Adipocyte (in vitro differentiated cells): ENCODE measurements around the gene BPIFB2.

ENCODE experiments used
- DNase-seq: peaks from one replicate; pipeline ENCODE4 v3.0.0-alpha.2; 2015; ENCODE audit warnings: low read depth
- H3K27me3 ChIP-seq: replicated peaks from 2 replicates; pipeline ENCODE4 v1.7.0; 2013; ENCODE audit warnings: mild to moderate bottlenecking, low read length, moderate library complexity; ENCODE audit not compliant: control insufficient read depth, insufficient read depth
- H3K36me3 ChIP-seq: 2 replicates; pipeline ENCODE4 v1.7.0; 2013; ENCODE audit warnings: low read length, mild to moderate bottlenecking, moderate library complexity; ENCODE audit not compliant: control insufficient read depth, insufficient read depth, severe bottlenecking
- H3K4me1 ChIP-seq: 2 replicates; pipeline ENCODE4 v1.7.0; 2013; ENCODE audit warnings: mild to moderate bottlenecking, low read length, moderate library complexity; ENCODE audit not compliant: control insufficient read depth, insufficient read depth
- H3K4me3 ChIP-seq: 2 replicates; pipeline ENCODE4 v1.7.0; 2013; ENCODE audit warnings: mild to moderate bottlenecking, low read length, moderate library complexity
- H3K9ac ChIP-seq: 2 replicates; pipeline ENCODE4 v1.7.0; 2013; ENCODE audit warnings: mild to moderate bottlenecking, low read length, moderate library complexity
- H3K9me3 ChIP-seq: 2 replicates; pipeline ENCODE4 v1.7.0; 2013; ENCODE audit warnings: mild to moderate bottlenecking, low read length, moderate library complexity; ENCODE audit not compliant: control insufficient read depth

Gene BPIFB2

DNA sequence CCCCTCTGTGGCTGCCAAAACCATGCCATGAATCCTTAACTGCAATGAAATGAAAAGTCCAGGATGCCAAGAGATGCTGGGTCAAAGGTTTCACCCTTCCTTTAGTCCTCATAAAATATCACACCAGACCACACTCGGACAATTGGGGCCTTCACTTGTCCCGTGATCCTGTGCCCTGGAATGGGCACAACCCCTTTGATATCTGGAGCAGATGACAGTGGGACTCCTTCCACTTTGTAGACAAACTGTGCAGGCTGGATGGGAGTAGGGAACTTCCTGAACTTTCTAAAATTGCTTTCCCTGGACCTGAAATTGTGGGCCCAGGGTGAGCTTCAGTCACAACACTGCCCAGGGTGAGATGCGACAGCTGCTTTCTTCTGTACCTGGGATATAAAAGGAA is 14.4 kb downstream of the BPIFB2 start:
- Histone ChIP-seq H3K4me3 (no peak overlapping the region), H3K27me3 (peaks cover 71% of the 10 kb centered on the region), H3K4me1 (no peaks in the 10 kb centered on the region), H3K9ac (no peak overlapping the region), H3K36me3 (no peaks in the 10 kb centered on the region), H3K9me3 (peaks cover 7% of the 10 kb centered on the region)
- no peak for DNase-seq

DNA sequence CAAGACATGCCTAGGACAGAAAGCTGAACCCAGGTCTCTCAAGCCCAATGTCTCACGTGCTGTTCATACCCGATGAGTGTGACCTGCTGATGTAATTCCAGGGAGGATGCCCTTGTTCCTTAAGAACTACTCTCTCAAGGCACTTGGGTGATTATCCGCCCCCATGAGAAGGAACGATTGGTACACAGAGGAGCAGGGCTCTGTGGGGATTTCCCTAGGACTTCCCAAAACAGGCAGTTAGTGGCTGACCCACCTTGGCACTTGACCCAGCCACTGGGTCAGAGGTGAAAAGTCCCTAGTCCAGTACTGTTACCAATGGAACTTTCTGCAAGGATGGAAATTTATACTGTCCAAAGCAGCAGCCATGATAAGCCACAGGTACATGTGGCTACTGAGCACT is 14.8 kb downstream of the BPIFB2 start:
- H3K4me1 ChIP-seq: no peaks in the 10 kb centered on the region
- H3K9ac ChIP-seq: no peak overlapping the region
- H3K9me3 ChIP-seq: peaks cover 7% of the 10 kb centered on the region
- no peaks in the 10 kb centered on the region for H3K36me3 ChIP-seq
- DNase-seq: no peak
- peaks cover 71% of the 10 kb centered on the region for H3K27me3 ChIP-seq
- H3K4me3 ChIP-seq: no peak overlapping the region

DNA sequence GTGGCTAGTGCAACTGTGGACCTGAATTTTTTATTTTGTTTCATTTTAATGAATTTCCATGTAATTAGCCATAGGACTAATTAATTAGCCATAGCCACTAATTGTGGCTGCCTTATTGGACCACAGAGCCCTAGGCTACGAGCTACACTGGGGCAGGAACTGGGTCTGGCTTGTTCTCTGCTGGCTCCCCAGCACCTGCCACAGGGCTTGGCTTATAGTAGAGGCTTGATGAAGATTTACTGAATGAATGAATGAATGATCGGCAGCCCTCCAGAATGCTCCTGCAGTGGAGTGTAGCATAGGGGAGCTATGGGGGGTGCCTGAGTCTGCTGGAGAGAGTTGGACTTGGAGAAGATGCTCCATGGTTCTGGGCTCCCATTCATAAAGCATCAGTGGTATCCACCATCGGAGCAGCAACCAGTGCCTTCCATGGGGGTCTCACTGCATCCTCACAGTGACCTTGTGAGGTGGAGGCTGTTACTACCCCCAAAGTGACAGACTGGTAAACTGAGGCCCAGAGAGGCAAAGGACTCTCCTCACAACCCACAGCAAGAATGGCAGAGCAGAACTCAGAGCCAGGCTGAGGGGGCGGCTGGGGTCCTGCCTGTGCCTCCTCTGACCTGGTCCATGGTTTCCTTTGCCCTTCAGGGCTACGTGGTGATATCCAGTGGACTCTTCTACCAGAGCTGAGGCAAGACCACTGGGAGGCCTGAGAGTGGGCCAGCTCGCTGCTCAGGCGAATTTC is 15.4 kb downstream of the BPIFB2 start:
- peaks cover 7% of the 10 kb centered on the region for H3K9me3 ChIP-seq
- H3K9ac ChIP-seq: no peak overlapping the region
- DNase-seq: no peak
- peaks cover 71% of the 10 kb centered on the region for H3K27me3 ChIP-seq
- no peak overlapping the region for H3K4me3 ChIP-seq
- H3K36me3 ChIP-seq: no peaks in the 10 kb centered on the region
- H3K4me1 ChIP-seq: no peaks in the 10 kb centered on the region

DNA sequence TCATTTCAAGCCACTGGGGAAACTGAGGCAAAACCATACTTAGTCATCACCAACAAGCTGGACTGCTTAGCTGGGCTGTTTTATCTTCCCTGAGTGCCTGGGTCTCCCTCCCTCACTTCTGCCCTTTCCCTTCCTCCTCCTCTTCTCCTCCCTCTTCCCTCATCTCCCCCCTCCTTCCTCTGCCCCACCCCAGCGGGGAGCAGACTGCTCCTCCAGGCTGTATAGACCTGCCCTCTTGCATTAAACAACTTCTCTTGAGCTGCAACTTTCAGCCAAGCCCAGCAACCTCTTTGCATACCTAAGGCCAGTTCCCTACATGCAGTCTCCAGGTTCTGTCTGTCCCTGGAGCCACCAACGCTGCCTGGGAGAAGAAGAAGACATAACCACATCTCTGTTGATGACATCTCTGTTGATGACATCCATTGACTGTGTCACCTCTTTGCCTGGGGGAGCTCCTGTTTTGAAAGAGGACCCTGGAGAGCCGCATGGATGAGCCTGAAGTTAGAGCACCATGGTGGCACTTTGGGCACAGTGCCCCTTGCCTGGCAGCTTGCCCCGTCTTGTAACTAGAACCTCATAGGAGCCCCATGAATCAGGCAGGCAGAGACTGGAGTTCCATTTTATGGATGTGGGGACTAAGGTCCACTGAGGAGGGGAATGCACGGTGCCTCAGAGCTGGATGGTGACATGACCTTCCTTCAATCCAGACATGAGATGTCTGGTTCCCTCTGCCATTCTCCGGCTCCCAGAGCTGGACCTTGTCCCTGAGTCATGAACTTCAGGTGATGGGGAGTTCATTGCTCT is 16.1 kb downstream of the BPIFB2 start:
- Histone ChIP-seq H3K4me3 (no peak overlapping the region), H3K4me1 (no peaks in the 10 kb centered on the region), H3K27me3 (peaks cover 75% of the 10 kb centered on the region), H3K9me3 (peaks cover 7% of the 10 kb centered on the region), H3K9ac (no peak overlapping the region), H3K36me3 (no peaks in the 10 kb centered on the region)
- no peak for DNase-seq

- no peak for DNase-seq
These were observed 16.7 kb downstream of the BPIFB2 start for GRCh38 chr20:33024243-33024560.

GRCh38 chr20:33024609-33025317 is 17.3 kb downstream of the BPIFB2 start:
- peaks cover 76% of the 10 kb centered on the region for H3K27me3 ChIP-seq
- H3K9ac ChIP-seq: no peak overlapping the region
- H3K36me3 ChIP-seq: no peaks in the 10 kb centered on the region
- H3K4me3 ChIP-seq: no peak overlapping the region
- H3K4me1 ChIP-seq: no peaks in the 10 kb centered on the region
- no peak for DNase-seq
- peaks cover 7% of the 10 kb centered on the region for H3K9me3 ChIP-seq

More at GRCh38 chr20:33024243-33024560, 16.7 kb downstream of the BPIFB2 start:
- H3K27me3 ChIP-seq: peaks cover 76% of the 10 kb centered on the region
- H3K9me3 ChIP-seq: peaks cover 7% of the 10 kb centered on the region
- no peak overlapping the region for H3K4me3 ChIP-seq
- H3K9ac ChIP-seq: no peak overlapping the region
- no peaks in the 10 kb centered on the region for H3K4me1 ChIP-seq
- no peaks in the 10 kb centered on the region for H3K36me3 ChIP-seq

GRCh38 chr20:33025318-33025876 is 17.9 kb downstream of the BPIFB2 start:
- Histone ChIP-seq H3K27me3 (peaks cover 79% of the 10 kb centered on the region), H3K9ac (no peak overlapping the region)
- DNase-seq: no peak

GRCh38 chr20:33026072-33026778 is 18.7 kb downstream of the BPIFB2 start:
- Histone ChIP-seq H3K36me3 (no peaks in the 10 kb centered on the region), H3K9me3 (peaks cover 7% of the 10 kb centered on the region), H3K9ac (no peak overlapping the region), H3K4me1 (no peaks in the 10 kb centered on the region), H3K4me3 (no peak overlapping the region), H3K27me3 (peaks cover 81% of the 10 kb centered on the region)
- no peak for DNase-seq

More at GRCh38 chr20:33025318-33025876, 17.9 kb downstream of the BPIFB2 start:
- Histone ChIP-seq H3K36me3 (no peaks in the 10 kb centered on the region), H3K9me3 (peaks cover 7% of the 10 kb centered on the region), H3K4me3 (no peak overlapping the region), H3K4me1 (no peaks in the 10 kb centered on the region)

DNA sequence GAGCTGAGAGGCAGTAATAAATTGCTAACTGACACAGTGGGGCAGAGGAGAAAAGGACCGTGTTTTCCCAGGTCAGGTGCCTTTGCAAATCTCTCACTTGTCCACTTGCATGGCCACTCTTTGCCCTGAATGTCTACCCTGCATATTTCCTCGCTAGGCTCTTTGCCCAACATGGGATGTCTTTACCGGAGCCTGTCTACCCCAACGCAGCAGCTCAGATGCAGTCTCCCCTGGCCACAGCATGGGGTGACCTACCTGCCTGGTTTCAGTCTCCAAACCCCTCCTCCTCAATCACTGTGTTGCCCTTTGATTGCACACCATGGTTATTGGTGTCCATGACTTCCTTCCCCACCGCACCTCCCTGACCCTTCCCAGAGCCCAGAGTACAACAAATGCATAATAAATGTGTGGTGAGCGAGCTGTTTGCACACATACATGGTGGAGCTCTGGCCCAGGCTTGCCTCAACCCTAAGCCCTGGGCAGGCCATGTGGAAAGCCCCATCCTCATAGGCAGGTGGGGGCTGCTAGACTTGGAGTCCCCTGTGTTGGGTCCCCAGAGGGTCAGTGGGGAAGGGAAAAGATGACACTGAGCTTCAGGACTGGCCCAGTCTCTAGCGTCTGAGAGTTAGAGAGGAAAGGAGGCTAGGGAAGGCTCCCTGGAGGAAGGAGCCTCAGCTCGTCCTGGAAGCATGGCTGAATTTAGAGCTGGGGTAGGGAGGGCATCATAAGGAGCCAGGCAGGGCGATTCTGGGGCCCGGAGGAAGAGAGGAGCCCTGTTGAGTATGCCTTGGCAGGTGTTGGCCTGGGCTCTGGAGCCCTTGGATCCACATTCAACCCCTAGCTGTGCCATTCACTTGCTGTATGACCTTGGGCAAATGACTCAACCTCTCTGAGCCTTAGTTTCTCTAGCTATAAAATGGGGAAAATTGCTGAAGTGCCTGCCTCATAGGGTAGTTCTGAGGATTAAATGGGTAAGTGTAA is 19.6 kb downstream of the BPIFB2 start:
- H3K9me3 ChIP-seq: peaks cover 7% of the 10 kb centered on the region
- DNase-seq: no peak
- H3K27me3 ChIP-seq: peaks cover 75% of the 10 kb centered on the region
- H3K4me1 ChIP-seq: no peaks in the 10 kb centered on the region
- H3K9ac ChIP-seq: no peak overlapping the region
- no peaks in the 10 kb centered on the region for H3K36me3 ChIP-seq
- H3K4me3 ChIP-seq: no peak overlapping the region
